Esophagus muscularis mucosa (tissue), 4 donors: Measurements from ENCODE around the gene MAP4K1. TPM values are rescaled to one million over a fixed set of nuclear protein-coding genes. Genes with fewer than 3 reads are reported as not detected.

Experiments
- DNase-seq: peaks from one replicate; pipeline ENCODE4 v3.0.0-alpha.2; 2017; ENCODE audit errors: extremely low spot score
- H3K27ac ChIP-seq, 4 donors: fragments of 200-600 bp; sonication (generic); replicated peaks in 1 of 4; 1 replicate in 3 of 4; 2 replicates in 1 of 4; pipeline ENCODE4 v1.5.1; 2016 to 2019; ENCODE audit warnings: mild to moderate bottlenecking in 1 of 4
- H3K27me3 ChIP-seq, 4 donors: fragments of 200-600 bp; sonication (generic); one replicate each; pipeline versions ENCODE4 v1.5.1 to v1.6.0; 2016 to 2019
- H3K36me3 ChIP-seq, 4 donors: fragments of 200-600 bp; sonication (generic); one replicate each; pipeline ENCODE4 v1.5.1; 2016 to 2019
- H3K4me1 ChIP-seq, 4 donors: fragments of 200-600 bp; sonication (generic); one replicate each; pipeline ENCODE4 v1.5.1; 2016 to 2019
- H3K4me3 ChIP-seq, 4 donors: fragments of 200-600 bp; sonication (generic); 1 replicate in 2 of 4; 2 replicates in 2 of 4; pipeline ENCODE4 v1.5.1; 2016 to 2019; ENCODE audit warnings: mild to moderate bottlenecking in 4 of 4, moderate library complexity in 1 of 4
- H3K9me3 ChIP-seq, 4 donors: fragments of 200-600 bp; sonication (generic); 1 replicate in 3 of 4; 2 replicates in 1 of 4; pipeline ENCODE4 v1.5.1; 2016 to 2019
- CTCF ChIP-seq, 3 experiments: fragments of 200-600 bp in 2 of 3; fragments of 450-650 bp in 1 of 3; sonication (generic) in 2 of 3; IDR thresholded peaks; one replicate each; pipeline ENCODE4 v1.5.1; 2017 to 2019; ENCODE audit warnings: antibody characterized with exemption in 3 of 3, mild to moderate bottlenecking in 2 of 3, moderate library complexity in 1 of 3
- EP300 ChIP-seq: sonication (generic); formaldehyde crosslinking; IDR thresholded peaks from one replicate; pipeline ENCODE4 v1.6.1; 2017; ENCODE audit warnings: antibody characterized with exemption
- POLR2A ChIP-seq: fragments of 450-650 bp; IDR thresholded peaks from one replicate; pipeline ENCODE4 v1.6.1; 2017; ENCODE audit warnings: antibody characterized with exemption, moderate library complexity, mild to moderate bottlenecking, low read depth
- POLR2AphosphoS5 ChIP-seq, 2 donors: sonication (generic); formaldehyde crosslinking; IDR thresholded peaks; one replicate each; pipeline ENCODE4 v1.6.1; 2017; ENCODE audit warnings: antibody characterized with exemption in 2 of 2
- WGBS: methylation state at CpG from one replicate; pipeline ENCODE4 v1.1.5; 2018; 5-methylcytosine and 5-hydroxymethylcytosine counted together
- intact Hi-C: fragments of 100-400 bp; cut with DNase I; formaldehyde crosslinking; loops from one replicate; pipeline ENCODE4 v1.15.1; 2023
- total RNA-seq, 4 donors: library from RNA; depleted of rRNA; stranded (reverse); fragments of >200 nt; gene quantifications; one replicate each; pipeline versions ENCODE4 v1.1.0 to v1.2.1, GENCODE V29; 2016

MAP4K1 gene
- total RNA-seq, 4 donors from 2014 or later = 1.2 to 4.5 (median 3.1) TPM

GRCh38 chr19:38657633-38658222 lies 40.0 kb upstream of the MAP4K1 start:
- TF ChIP-seq POLR2AphosphoS5 (IDR thresholded peaks at IDR 0.05) = peak in 1 of 2 donors; percentile 33
- no peak for TF ChIP-seq EP300
- H3K27ac ChIP-seq = peak overlapping the region; percentile 92 to 99 (median 98)
- no peak for DNase-seq
- H3K36me3 ChIP-seq = peaks cover 0 to 14% (median 2%) of the 10 kb centered on the region in 4 donors
- 29% methylated on average over 8 of the region's 8 CpGs for WGBS
- H3K4me3 ChIP-seq = peak overlapping the region in 2 of 4 donors; percentile 7 to 37
- H3K4me1 ChIP-seq = peaks cover 98 to 100% (median 100%) of the 10 kb centered on the region in 4 donors
- intact Hi-C loops = no loop called here
- no peaks in the 10 kb centered on the region for H3K27me3 ChIP-seq
- H3K9me3 ChIP-seq = no peaks in the 10 kb centered on the region

GRCh38 chr19:38656171-38656981 lies 38.6 kb upstream of the MAP4K1 start:
- H3K27ac ChIP-seq = peak overlapping the region; percentile 92 to 99 (median 98)
- TF ChIP-seq POLR2AphosphoS5 (IDR thresholded peaks at IDR 0.05) (no peak), POLR2A (no peak), CTCF (IDR thresholded peaks at IDR 0.05) (no peak), EP300 (no peak)
- WGBS = 71% methylated on average over 7 of the region's 7 CpGs
- no peaks in the 10 kb centered on the region for H3K27me3 ChIP-seq
- no peak overlapping the region for H3K4me3 ChIP-seq
- no peaks in the 10 kb centered on the region for H3K9me3 ChIP-seq
- H3K36me3 ChIP-seq = peaks cover 0 to 13% (median 2%) of the 10 kb centered on the region in 4 donors
- intact Hi-C loops = no loop called here
- no peak for DNase-seq
- H3K4me1 ChIP-seq = peaks cover 98 to 100% (median 100%) of the 10 kb centered on the region in 4 donors

GRCh38 chr19:38655148-38655824 lies 37.5 kb upstream of the MAP4K1 start:
- no peak for DNase-seq
- intact Hi-C loops = no loop called here
- Histone ChIP-seq H3K4me1 (peaks cover 98 to 100% (median 99%) of the 10 kb centered on the region in 4 donors), H3K36me3 (peaks cover 0 to 5% (median 0%) of the 10 kb centered on the region in 4 donors), H3K4me3 (peak overlapping the region in 1 of 4 donors; percentile 7), H3K27me3 (no peaks in the 10 kb centered on the region), H3K9me3 (no peaks in the 10 kb centered on the region), H3K27ac (peak overlapping the region; percentile 92 to 99 (median 98))
- TF ChIP-seq EP300 (no peak), POLR2AphosphoS5 (IDR thresholded peaks at IDR 0.05) (peak in 1 of 2 donors; percentile 6), POLR2A (no peak)
- WGBS = 31% methylated on average over 5 of the region's 5 CpGs

GRCh38 chr19:38654628-38655055 lies 36.9 kb upstream of the MAP4K1 start:
- TF ChIP-seq CTCF (IDR thresholded peaks at IDR 0.05) (no peak), POLR2A (no peak), EP300 (no peak), POLR2AphosphoS5 (IDR thresholded peaks at IDR 0.05) (peak; percentile 12 to 47)
- intact Hi-C loops = loop anchor here (5.0 kb wide), 1 partner anchor 38 kb away; no protein-coding TSS in a partner anchor
- Histone ChIP-seq H3K27ac (peak overlapping the region; percentile 92 to 99 (median 98)), H3K27me3 (no peaks in the 10 kb centered on the region), H3K4me3 (peak overlapping the region in 3 of 4 donors; percentile 5 to 28 (median 7)), H3K9me3 (no peaks in the 10 kb centered on the region), H3K4me1 (peaks cover 98 to 100% (median 99%) of the 10 kb centered on the region in 4 donors), H3K36me3 (peaks cover 0 to 5% (median 0%) of the 10 kb centered on the region in 4 donors)
- no peak for DNase-seq
- 20% methylated on average over 6 of the region's 6 CpGs for WGBS

- peaks cover 84 to 90% (median 89%) of the 10 kb centered on the region in 4 donors for H3K4me1 ChIP-seq
- intact Hi-C loops = loop anchor here (5.0 kb wide), 1 partner anchor 39 kb away; no protein-coding TSS in a partner anchor
- H3K9me3 ChIP-seq = no peaks in the 10 kb centered on the region
- peak overlapping the region; percentile 92 to 99 (median 98) for H3K27ac ChIP-seq
- WGBS = 22% methylated on average over 7 of the region's 7 CpGs
- H3K4me3 ChIP-seq = peak overlapping the region in 3 of 4 donors; percentile 23 to 98 (median 28)
- peaks cover 0 to 5% (median 0%) of the 10 kb centered on the region in 4 donors for H3K36me3 ChIP-seq
- no peaks in the 10 kb centered on the region for H3K27me3 ChIP-seq
- peak in 1 of 2 donors; percentile 42 for TF ChIP-seq POLR2AphosphoS5 (IDR thresholded peaks at IDR 0.05)
- TF ChIP-seq EP300 = no peak
- DNase-seq = no peak
Observed at GRCh38 chr19:38653028-38653571, 35.3 kb upstream of the MAP4K1 start.
